ENCODE data around the gene HAUS5.

The HAUS5 gene

GRCh38 chr19:35607661-35608060 is 4.9 kb upstream of the HAUS5 start:
- no peak for DNase-seq (ENCODE audit: low read depth in 2 of 2)

DNA sequence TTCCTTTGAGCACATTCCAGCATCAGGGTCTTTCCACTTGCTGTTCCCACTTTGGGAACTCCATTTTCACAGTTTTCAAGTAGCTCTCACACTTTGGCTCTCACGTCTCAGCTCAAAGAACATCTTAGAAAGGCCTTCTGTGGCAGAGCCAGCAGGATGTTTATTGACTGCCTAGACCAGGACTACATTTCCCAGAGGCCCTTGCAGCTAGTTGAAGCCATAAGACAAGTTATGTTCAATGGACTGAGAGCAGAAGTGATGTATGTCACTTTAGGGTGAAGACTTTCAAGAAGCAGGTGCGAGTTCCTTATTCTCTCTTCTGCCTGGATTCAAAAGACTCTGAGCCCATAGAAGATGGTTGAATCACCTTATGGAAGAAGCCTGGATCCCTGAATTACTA is 4.3 kb upstream of the HAUS5 start:
- DNase-seq (ENCODE audit: low read depth in 2 of 2) = no peak

- DNase-seq (ENCODE audit: low read depth in 2 of 2) = no peak
Measured at GRCh38 chr19:35609851-35610353, 2.6 kb upstream of the HAUS5 start.

DNA sequence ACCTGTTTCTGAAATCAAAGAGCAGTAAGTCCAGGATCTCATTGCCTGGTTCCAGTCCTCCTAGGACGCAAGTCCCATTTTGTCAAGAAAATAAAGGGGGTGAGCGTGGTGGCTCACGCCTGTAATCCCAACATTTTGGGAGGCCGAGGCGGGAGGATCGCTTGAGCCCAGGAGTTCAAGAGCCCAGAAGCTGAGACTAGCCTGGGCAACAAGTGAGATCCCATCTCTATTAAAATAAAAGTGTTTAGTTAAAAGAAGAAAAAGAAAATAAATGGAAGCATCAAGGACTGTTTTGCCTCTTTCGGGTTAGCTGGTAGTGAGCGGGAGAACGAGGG is 344 bp upstream of the HAUS5 start:
- no peak for DNase-seq (ENCODE audit: low read depth in 2 of 2)

DNA sequence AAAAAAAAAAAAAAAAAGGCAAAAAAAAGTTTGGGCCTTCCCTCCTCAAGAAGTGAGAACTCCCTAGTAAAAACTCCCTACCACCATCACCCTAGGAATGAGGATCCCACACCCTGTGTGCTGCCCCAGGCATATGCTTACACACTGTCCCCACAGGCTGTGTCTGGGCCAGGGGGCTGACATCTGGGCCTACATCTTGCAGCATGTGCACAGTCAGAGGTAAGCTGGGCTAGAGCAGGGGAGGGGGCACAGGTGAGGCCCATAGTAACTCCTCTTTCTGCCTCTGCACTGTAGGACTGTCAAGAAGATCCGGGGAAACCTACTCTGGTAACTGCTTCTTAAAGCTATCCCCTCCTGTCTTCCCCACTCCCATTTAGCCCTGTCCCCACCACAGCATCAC is 1.0 kb downstream of the HAUS5 start:
- no peak for DNase-seq (ENCODE audit: low read depth in 2 of 2)

DNA sequence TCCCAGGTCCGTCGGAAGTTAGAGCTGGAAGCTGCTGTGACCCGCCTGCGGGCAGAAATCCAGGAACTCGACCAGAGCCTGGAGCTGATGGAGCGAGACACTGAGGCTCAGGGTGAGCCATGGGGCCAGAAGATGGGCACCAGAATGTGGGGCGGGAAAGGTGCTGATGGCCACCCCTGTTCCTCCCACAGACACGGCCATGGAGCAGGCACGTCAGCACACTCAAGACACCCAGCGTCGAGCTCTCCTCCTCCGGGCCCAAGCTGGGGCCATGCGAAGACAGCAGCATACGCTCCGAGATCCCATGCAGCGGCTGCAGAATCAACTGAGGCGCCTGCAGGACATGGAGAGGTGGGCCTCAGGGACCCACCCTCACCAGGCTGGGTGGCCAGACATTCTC is 2.5 kb downstream of the HAUS5 start:
- no peak for DNase-seq (ENCODE audit: low read depth in 2 of 2)

- no peak for DNase-seq (ENCODE audit: low read depth in 2 of 2)
Measured at GRCh38 chr19:35618857-35619256, 6.3 kb downstream of the HAUS5 start.

DNA sequence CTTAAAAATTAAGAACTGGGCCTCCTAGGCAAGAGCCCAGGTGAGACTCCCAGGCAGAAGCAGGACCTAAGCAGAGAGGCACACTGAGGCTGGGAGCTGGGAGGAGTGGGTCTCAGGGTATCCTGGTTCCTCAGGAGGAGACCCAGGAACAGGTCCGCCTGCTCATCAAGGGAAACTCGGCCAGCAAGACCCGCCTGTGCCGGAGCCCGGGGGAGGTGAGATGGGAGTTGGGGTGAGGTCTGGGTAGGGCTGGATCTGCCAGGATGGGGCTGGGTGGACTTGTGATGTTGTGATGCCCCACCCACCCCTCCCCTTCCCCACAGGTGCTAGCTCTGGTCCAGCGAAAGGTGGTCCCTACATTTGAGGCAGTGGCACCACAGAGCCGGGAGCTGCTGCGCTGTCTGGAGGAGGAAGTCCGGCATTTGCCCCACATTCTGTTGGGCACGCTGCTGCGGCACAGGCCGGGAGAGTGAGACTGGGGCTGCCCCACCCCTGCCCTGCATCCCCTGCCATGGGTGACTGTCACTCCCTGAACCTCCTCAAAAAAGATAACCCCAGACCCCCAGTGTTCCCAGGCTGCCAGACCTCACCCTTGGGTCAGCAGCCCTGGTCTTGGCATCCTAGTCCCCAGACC is 6.9 kb downstream of the HAUS5 start:
- no peak for DNase-seq (ENCODE audit: low read depth in 2 of 2)

DNA sequence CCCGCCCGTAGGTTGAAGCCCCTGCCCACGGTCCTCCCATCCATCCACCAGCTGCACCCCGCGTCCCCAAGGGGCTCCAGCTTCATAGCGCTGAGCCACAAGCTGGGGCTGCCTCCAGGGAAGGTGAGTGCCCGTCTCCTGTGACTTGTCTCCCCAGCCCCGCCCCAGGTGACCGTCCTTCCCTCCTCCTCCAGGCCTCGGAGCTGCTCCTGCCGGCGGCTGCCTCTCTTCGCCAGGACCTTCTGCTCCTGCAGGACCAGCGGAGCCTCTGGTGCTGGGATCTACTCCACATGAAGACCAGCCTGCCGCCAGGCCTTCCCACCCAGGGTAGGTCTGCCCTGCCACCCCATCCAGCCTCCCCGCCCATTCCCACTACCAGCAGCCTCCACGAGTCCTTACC is 7.5 kb downstream of the HAUS5 start:
- no peak for DNase-seq (ENCODE audit: low read depth in 2 of 2)

- DNase-seq (ENCODE audit: low read depth in 2 of 2) = no peak
Measured at GRCh38 chr19:35621708-35622107, 9.2 kb downstream of the HAUS5 start.

GRCh38 chr19:35622750-35623149 is 10.2 kb downstream of the HAUS5 start:
- no peak for DNase-seq (ENCODE audit: low read depth in 2 of 2)

DNA sequence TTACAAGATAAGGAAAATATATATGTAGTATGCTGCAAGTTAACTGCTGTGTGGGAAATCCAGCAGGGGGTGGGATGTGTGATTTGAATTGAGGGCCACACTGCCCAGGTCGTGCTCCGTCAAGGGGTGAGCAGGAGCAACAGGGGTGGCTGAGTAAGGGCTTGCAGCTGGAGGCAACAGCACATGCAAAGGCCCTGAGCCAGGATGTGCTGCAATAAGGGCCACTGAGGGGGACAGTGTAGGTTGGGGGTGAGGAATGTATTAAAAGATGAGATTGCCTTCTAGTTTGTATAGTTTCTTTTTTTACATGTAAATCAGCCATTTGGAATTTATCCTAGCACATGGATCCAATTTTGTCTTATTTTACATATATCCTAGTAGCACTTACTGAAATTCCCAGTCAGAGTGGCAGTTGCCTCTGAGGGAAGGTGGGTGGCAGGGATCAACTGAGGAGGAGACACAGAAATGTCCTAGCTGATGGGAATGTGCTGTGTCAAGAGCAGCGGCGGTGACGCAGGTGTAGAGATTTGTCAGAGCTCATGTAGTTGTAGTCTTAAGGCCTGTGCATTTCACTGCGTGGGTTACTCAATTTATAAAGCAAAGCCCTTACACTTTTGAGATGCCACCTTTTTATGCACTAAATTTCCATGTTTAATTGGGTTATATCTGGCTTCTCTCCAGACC is 10.9 kb downstream of the HAUS5 start:
- no peak for DNase-seq (ENCODE audit: low read depth in 2 of 2)

- DNase-seq (ENCODE audit: low read depth in 2 of 2) = no peak
Measured at GRCh38 chr19:35628264-35628564, 15.7 kb downstream of the HAUS5 start.

GRCh38 chr19:35628565-35629331 is 16.2 kb downstream of the HAUS5 start, which contains the start of gene RBM42:
TSS of gene RBM42 (plus strand) at chr19:35629036. CDS start at chr19:35629154, 118 bp downstream.
- peak; percentile 93 to 97 for DNase-seq (ENCODE audit: low read depth in 2 of 2)

GRCh38 chr19:35629332-35629633 is 16.7 kb downstream of the HAUS5 start:
- DNase-seq (ENCODE audit: low read depth in 2 of 2) = no peak

DNA sequence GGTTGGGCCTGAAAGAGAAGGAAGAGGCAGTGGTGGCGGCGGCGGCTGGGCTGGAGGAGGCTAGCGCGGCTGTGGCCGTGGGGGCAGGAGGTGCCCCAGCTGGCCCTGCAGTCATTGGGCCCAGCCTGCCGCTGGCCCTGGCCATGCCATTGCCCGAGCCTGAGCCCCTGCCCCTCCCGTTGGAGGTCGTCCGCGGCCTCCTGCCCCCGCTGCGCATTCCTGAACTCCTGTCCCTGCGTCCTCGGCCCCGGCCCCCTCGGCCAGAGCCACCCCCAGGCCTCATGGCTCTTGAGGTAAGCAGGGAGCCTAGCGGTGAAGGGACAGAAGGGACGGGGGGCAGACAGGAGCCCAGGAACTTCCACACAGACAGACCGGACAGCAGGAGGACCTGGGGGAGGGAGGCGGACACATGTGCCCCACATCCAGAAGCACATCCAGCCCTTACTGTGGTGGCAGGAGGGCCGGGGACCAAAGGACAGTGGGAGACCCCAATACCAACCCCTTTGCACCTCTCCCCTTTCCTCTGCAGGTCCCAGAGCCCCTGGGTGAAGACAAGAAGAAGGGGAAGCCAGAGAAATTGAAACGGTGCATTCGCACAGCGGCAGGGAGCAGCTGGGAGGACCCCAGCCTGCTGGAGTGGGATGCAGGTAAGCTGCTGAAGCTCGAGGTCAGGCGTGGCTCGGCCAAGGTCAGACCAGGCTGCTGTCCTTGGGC is 21.3 kb downstream of the HAUS5 start:
- no peak for DNase-seq (ENCODE audit: low read depth in 2 of 2)

DNA sequence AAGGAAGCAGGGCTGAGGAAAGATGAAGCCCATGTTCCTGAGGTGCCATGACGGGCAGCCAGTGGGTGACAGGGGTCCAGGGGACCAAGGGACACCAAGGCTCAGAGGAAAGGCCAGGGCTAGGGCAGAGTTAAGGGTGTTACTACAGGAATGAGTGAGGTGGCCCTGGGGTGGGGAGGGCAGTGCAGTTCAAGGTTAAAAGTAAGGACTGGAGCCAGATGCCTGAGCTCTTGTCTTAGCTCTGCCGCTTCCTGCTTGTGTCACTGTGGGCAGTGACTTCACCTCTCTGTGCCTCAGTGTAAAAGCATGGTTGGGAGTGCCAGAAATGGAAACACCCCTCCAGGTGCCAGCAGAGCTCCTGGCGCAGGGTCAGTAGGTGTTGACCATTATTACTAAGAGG is 24.1 kb downstream of the HAUS5 start:
- DNase-seq (ENCODE audit: low read depth in 2 of 2) = no peak

- DNase-seq (ENCODE audit: low read depth in 2 of 2) = no peak
Measured at GRCh38 chr19:35637165-35637564, 24.6 kb downstream of the HAUS5 start.

GRCh38 chr19:35639321-35639639 is 26.7 kb downstream of the HAUS5 start:
- no peak for DNase-seq (ENCODE audit: low read depth in 2 of 2)

DNA sequence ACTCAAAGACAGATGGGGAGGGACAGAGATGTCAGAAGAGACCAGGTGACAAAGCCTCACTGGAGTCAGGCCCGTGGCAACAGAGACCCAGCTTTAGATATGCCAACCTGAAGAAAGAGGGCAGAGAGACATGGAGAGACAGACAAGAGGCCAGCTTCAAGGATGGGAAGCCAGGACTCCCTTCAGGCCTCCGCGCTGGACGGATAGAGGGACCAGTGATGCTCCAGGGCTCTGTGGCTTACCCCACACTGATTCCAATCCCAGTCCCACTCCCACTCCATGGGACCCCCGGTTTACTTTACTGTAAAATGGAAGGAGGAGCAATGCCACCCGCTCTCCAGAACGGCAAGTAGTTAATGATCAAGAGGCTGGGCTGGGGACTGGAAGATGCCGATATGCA is 27.3 kb downstream of the HAUS5 start:
- DNase-seq (ENCODE audit: low read depth in 2 of 2) = no peak

- DNase-seq (ENCODE audit: low read depth in 2 of 2) = no peak
Measured at GRCh38 chr19:35641515-35642151, 29.1 kb downstream of the HAUS5 start, which contains the start of gene ETV2. TSS of gene ETV2 (plus strand) at chr19:35641745. CDS start at chr19:35642461, 716 bp downstream.

DNA sequence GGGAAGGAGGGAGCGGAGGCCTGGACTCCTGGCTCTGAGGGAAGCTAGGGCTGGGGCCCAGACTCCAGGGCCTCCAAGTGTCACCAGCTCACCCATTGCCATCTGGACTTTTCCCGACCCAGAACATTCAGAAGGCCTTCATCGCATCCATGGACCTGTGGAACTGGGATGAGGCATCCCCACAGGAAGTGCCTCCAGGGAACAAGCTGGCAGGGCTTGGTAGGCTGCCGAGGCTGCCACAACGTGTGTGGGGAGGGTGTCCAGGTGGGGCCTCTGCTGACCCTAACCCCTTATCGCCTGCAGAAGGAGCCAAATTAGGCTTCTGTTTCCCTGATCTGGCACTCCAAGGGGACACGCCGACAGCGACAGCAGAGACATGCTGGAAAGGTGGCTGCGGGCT is 29.8 kb downstream of the HAUS5 start:
- no peak for DNase-seq (ENCODE audit: low read depth in 2 of 2)
